CD14-positive monocyte (primary cell): Measurements from ENCODE around the gene SLC6A18. TPM values are rescaled to one million over a fixed set of nuclear protein-coding genes. Genes with fewer than 3 reads are reported as not detected.

Source experiments
- DNase-seq, 3 donors: peaks; one replicate each; pipeline ENCODE4 v3.0.0-alpha.2; 2011 to 2022
- H2AFZ ChIP-seq: 2 replicates; pipeline ENCODE4 v1.6.0; 2012; ENCODE audit warnings: mild to moderate bottlenecking, low read depth, low read length, inconsistent platforms; ENCODE audit not compliant: insufficient read depth, poor library complexity, severe bottlenecking
- H3K27ac ChIP-seq, 2 donors: 1 replicate in 1 of 2; 2 replicates in 1 of 2; pipeline ENCODE4 v1.5.1; 2012 to 2013; ENCODE audit warnings: low read length in 2 of 2, control low read depth in 1 of 2, inconsistent platforms in 1 of 2, low read depth in 1 of 2, mild to moderate bottlenecking in 1 of 2
- H3K27me3 ChIP-seq, 2 donors: one replicate each; pipeline versions ENCODE4 v1.6.0 to v1.6.1; 2011 to 2013; ENCODE audit warnings: low read length in 2 of 2; ENCODE audit not compliant: control insufficient read depth in 2 of 2, insufficient read depth in 2 of 2
- H3K36me3 ChIP-seq, 2 donors: replicated peaks in 1 of 2; 1 replicate in 1 of 2; 2 replicates in 1 of 2; pipeline versions ENCODE4 v1.5.1 to v1.6.1; 2012 to 2013; ENCODE audit warnings: low read length in 2 of 2, control low read depth in 1 of 2, inconsistent platforms in 1 of 2, mild to moderate bottlenecking in 1 of 2; ENCODE audit not compliant: insufficient read depth in 2 of 2, control insufficient read depth in 1 of 2
- H3K4me1 ChIP-seq, 2 donors: 1 replicate in 1 of 2; 2 replicates in 1 of 2; pipeline versions ENCODE4 v1.5.1 to v1.6.1; 2012 to 2013; ENCODE audit warnings: low read length in 2 of 2, control low read depth in 1 of 2, inconsistent platforms in 1 of 2, mild to moderate bottlenecking in 1 of 2, moderate library complexity in 1 of 2; ENCODE audit not compliant: insufficient read depth in 2 of 2, control insufficient read depth in 1 of 2
- H3K4me2 ChIP-seq: replicated peaks from 2 replicates; pipeline ENCODE3; 2012; ENCODE audit warnings: low read length, moderate library complexity, mild to moderate bottlenecking; ENCODE audit not compliant: poor library complexity, severe bottlenecking; ENCODE audit errors: extremely low read depth
- H3K4me3 ChIP-seq, 3 experiments: fragments of 200-600 bp in 1 of 3; sonication (generic) in 1 of 3; replicated peaks in 1 of 3; 1 replicate in 2 of 3; 2 replicates in 1 of 3; pipeline ENCODE4 v1.5.1; 2011 to 2013; ENCODE audit warnings: low read length in 3 of 3, mild to moderate bottlenecking in 3 of 3, control low read depth in 2 of 3, low read depth in 2 of 3, inconsistent platforms in 1 of 3, moderate library complexity in 1 of 3
- H3K79me2 ChIP-seq: 2 replicates; pipeline ENCODE4 v1.6.0; 2012; ENCODE audit warnings: mild to moderate bottlenecking, control low read depth, inconsistent platforms, low read length, moderate library complexity; ENCODE audit not compliant: insufficient read depth
- H3K9ac ChIP-seq: 2 replicates; pipeline ENCODE4 v1.6.0; 2017; ENCODE audit warnings: low read length, mild to moderate bottlenecking; ENCODE audit not compliant: insufficient read depth, poor library complexity, severe bottlenecking
- H3K9me3 ChIP-seq, 2 donors: replicated peaks in 1 of 2; 1 replicate in 1 of 2; 2 replicates in 1 of 2; pipeline versions ENCODE4 v1.5.1 to v1.6.1; 2012 to 2013; ENCODE audit warnings: low read length in 2 of 2, control low read depth in 1 of 2; ENCODE audit not compliant: control insufficient read depth in 1 of 2, insufficient read depth in 1 of 2
- H4K20me1 ChIP-seq: 2 replicates; pipeline ENCODE4 v1.6.0; 2012; ENCODE audit warnings: mild to moderate bottlenecking, low read length, control low read depth, moderate library complexity; ENCODE audit not compliant: insufficient read depth
- H3K27ac Mint-ChIP-seq, 7 donors: one replicate each; pipeline ENCODE4 v1.8.0; 2020; ENCODE audit warnings: mild to moderate bottlenecking in 7 of 7, mixed read lengths in 7 of 7, moderate library complexity in 6 of 7, inconsistent platforms in 2 of 7
- H3K27me3 Mint-ChIP-seq, 3 donors: one replicate each; pipeline ENCODE4 v1.8.0; 2021 to 2022; ENCODE audit warnings: low read depth in 3 of 3, mild to moderate bottlenecking in 3 of 3, mixed read lengths in 3 of 3, moderate library complexity in 3 of 3, inconsistent platforms in 1 of 3
- H3K36me3 Mint-ChIP-seq, 2 donors: one replicate each; pipeline ENCODE4 v1.8.0; 2020; ENCODE audit warnings: mixed read lengths in 2 of 2, inconsistent platforms in 1 of 2, mild to moderate bottlenecking in 1 of 2
- H3K4me1 Mint-ChIP-seq: one replicate; pipeline ENCODE4 v1.8.0; 2020; ENCODE audit warnings: mild to moderate bottlenecking, mixed read lengths
- H3K4me3 Mint-ChIP-seq, 2 donors: one replicate each; pipeline ENCODE4 v1.8.0; 2020; ENCODE audit warnings: mild to moderate bottlenecking in 2 of 2, mixed read lengths in 2 of 2, moderate library complexity in 1 of 2
- H3K9me3 Mint-ChIP-seq, 7 donors: one replicate each; pipeline ENCODE4 v1.8.0; 2020 to 2022; ENCODE audit warnings: mixed read lengths in 7 of 7, mild to moderate bottlenecking in 6 of 7, moderate library complexity in 6 of 7, inconsistent platforms in 2 of 7
- CTCF ChIP-seq: fragments of 200-600 bp; IDR thresholded peaks from one replicate; pipeline ENCODE4 v1.8.0; 2022; ENCODE audit warnings: antibody characterized with exemption, mild to moderate bottlenecking
- WGBS: methylation state at CpG from one replicate; pipeline ENCODE4 v1.1.5; 2013; ENCODE audit warnings: missing lambda C conversion rate; ENCODE audit not compliant: insufficient coverage; 5-methylcytosine and 5-hydroxymethylcytosine counted together
- intact Hi-C, 2 donors: fragments of 100-400 bp; cut with micrococcal nuclease; formaldehyde crosslinking; loops; one replicate each; pipeline versions ENCODE4 v1.15.0 to v1.15.1; 2023
- polyA plus RNA-seq, 3 donors: library from polyadenylated mRNA; depleted of rRNA in 1 of 3; unstranded in 2 of 3; stranded (reverse) in 1 of 3; fragments of 300-500 nt in 2 of 3; fragments of >200 nt in 1 of 3; fragmentation: Illumina TruSeq in 2 of 3; gene quantifications; 1 replicate in 2 of 3; 2 replicates in 1 of 3; pipeline ENCODE4 v1.2.3, GENCODE V29; 2012 to 2021

The SLC6A18 gene
- polyA plus RNA-seq, 3 donors: not detected

- Histone ChIP-seq H3K79me2 (no peaks in the 10 kb centered on the region), H3K4me3 (no peak overlapping the region), H2AFZ (no peak overlapping the region), H3K36me3 (no peaks in the 10 kb centered on the region), H3K9me3 (no peaks in the 10 kb centered on the region), H3K4me1 (no peaks in the 10 kb centered on the region), H3K27me3 (no peaks in the 10 kb centered on the region), H3K9ac (no peak overlapping the region), H3K4me2 (no peak overlapping the region), H3K27ac (no peak overlapping the region), H4K20me1 (no peaks in the 10 kb centered on the region)
- DNase-seq: no peak
- no peak for TF ChIP-seq CTCF
- peaks cover 0 to 6% (median 3%) of the 10 kb centered on the region in 7 donors for H3K9me3 Mint-ChIP-seq
- intact Hi-C loops: loop anchor here (10.0 kb wide), 1 partner anchor 252 kb away; no protein-coding TSS in a partner anchor
- no peaks in the 10 kb centered on the region for H3K4me1 Mint-ChIP-seq
- H3K27me3 Mint-ChIP-seq: peaks cover 3 to 14% (median 9%) of the 10 kb centered on the region in 3 donors
- no peak overlapping the region for H3K27ac Mint-ChIP-seq
- H3K36me3 Mint-ChIP-seq: no peaks in the 10 kb centered on the region
- 93% methylated on average over 42 of the region's 42 CpGs for WGBS
- no peak overlapping the region for H3K4me3 Mint-ChIP-seq
These were observed 48.4 kb upstream of the SLC6A18 start for GRCh38 chr5:1176473-1177391.

GRCh38 chr5:1177826-1178528 lies 47.2 kb upstream of the SLC6A18 start:
- 90% methylated on average over 28 of the region's 30 CpGs for WGBS
- no peak overlapping the region for H3K9ac ChIP-seq
- H3K27ac ChIP-seq: no peak overlapping the region
- no peaks in the 10 kb centered on the region for H3K79me2 ChIP-seq
- peaks cover 0 to 3% (median 3%) of the 10 kb centered on the region in 7 donors for H3K9me3 Mint-ChIP-seq
- intact Hi-C loops: loop anchor here (10.0 kb wide), 1 partner anchor 253 kb away; no protein-coding TSS in a partner anchor
- no peak overlapping the region for H3K4me3 Mint-ChIP-seq
- no peaks in the 10 kb centered on the region for H3K27me3 ChIP-seq
- no peak overlapping the region for H3K4me3 ChIP-seq
- TF ChIP-seq CTCF: no peak
- H3K4me1 Mint-ChIP-seq: no peaks in the 10 kb centered on the region
- no peaks in the 10 kb centered on the region for H4K20me1 ChIP-seq
- no peaks in the 10 kb centered on the region for H3K4me1 ChIP-seq
- no peak overlapping the region for H3K27ac Mint-ChIP-seq
- DNase-seq: no peak
- no peak overlapping the region for H3K4me2 ChIP-seq
- H3K36me3 ChIP-seq: no peaks in the 10 kb centered on the region
- no peak overlapping the region for H2AFZ ChIP-seq
- peaks cover 3 to 12% (median 8%) of the 10 kb centered on the region in 3 donors for H3K27me3 Mint-ChIP-seq
- no peaks in the 10 kb centered on the region for H3K9me3 ChIP-seq
- H3K36me3 Mint-ChIP-seq: no peaks in the 10 kb centered on the region
